Stimulated activated naive CD8-positive, alpha-beta T cell treated with anti-CD3 and anti-CD28 coated beads, Interleukin-15, Interleukin-2, amounts not matched to agents 100 ng/mL and 50 ng/mL, for 24 hours (primary cell): Measurements from ENCODE around the gene STK24.

Source experiments
- H3K27ac Mint-ChIP-seq: one replicate; pipeline ENCODE4 v1.8.0; 2021; ENCODE audit warnings: mild to moderate bottlenecking, mixed read lengths
- H3K27me3 Mint-ChIP-seq: one replicate; pipeline ENCODE4 v1.8.0; 2021; ENCODE audit warnings: mixed read lengths
- H3K36me3 Mint-ChIP-seq: one replicate; pipeline ENCODE4 v1.8.0; 2021; ENCODE audit warnings: low read depth, mixed read lengths
- H3K4me1 Mint-ChIP-seq: one replicate; pipeline ENCODE4 v1.8.0; 2021; ENCODE audit warnings: low read depth, mixed read lengths
- H3K4me3 Mint-ChIP-seq: one replicate; pipeline ENCODE4 v1.8.0; 2021; ENCODE audit warnings: mild to moderate bottlenecking, mixed read lengths
- H3K9me3 Mint-ChIP-seq: one replicate; pipeline ENCODE4 v1.8.0; 2021; ENCODE audit warnings: mixed read lengths

STK24 gene

DNA sequence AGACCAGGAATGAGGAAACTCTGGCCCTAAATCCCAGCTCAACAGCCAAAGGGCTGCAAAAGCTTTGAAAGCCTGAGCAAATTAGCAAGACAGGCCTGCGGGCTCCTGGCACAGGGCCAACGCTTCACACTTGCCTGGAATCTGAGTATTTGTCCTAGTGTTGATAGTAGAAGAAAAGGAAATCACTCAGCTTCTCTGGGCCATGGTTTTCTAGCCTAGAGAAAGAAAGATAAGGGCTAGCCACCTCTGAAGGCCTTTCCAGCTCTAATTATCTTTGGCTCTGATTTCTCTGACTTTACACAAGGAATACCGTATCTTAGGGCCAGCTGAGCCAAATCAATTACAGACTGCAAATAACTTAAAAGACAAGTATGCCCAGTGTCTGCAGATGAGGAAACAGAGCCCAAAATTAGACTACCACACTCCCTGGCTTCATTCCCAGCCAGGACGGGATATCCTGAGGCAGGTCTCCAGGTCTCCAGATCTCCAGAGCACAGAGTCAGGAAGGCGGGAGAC is 69.6 kb downstream of the STK24 start:
- peaks cover 98% of the 10 kb centered on the region for H3K4me1 Mint-ChIP-seq
- no peaks in the 10 kb centered on the region for H3K27me3 Mint-ChIP-seq
- H3K27ac Mint-ChIP-seq, result peak overlapping the region; percentile 68
- peaks cover 63% of the 10 kb centered on the region for H3K36me3 Mint-ChIP-seq
- no peak overlapping the region for H3K4me3 Mint-ChIP-seq
- no peaks in the 10 kb centered on the region for H3K9me3 Mint-ChIP-seq

DNA sequence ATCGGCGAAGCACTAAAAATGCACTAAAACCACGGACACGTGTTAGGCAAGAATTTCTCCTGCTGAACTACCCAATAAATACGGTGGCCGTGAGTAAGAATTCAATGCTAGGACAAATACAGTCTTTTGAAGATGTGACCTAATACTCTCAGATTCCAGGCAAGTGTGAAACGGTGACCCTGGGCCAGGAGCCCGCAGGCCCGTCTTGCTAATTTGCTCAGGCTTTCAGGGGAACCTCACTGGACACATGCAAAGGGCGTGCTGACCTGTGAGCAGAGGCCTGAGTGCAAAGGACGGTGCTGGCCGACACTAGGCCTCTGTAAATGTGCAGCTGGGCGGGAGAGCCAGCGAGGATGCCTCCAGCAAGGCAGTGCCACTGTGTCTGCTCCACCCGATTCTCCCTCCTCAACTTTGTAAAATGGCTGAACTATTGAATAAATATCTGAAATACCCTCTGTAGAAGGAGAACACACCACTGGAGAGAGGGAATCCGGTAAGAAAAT is 70.1 kb downstream of the STK24 start:
- Mint-ChIP-seq H3K4me1 (peaks cover 98% of the 10 kb centered on the region), H3K27ac (no peak overlapping the region), H3K4me3 (no peak overlapping the region), H3K9me3 (no peaks in the 10 kb centered on the region), H3K36me3 (peaks cover 58% of the 10 kb centered on the region), H3K27me3 (no peaks in the 10 kb centered on the region)

DNA sequence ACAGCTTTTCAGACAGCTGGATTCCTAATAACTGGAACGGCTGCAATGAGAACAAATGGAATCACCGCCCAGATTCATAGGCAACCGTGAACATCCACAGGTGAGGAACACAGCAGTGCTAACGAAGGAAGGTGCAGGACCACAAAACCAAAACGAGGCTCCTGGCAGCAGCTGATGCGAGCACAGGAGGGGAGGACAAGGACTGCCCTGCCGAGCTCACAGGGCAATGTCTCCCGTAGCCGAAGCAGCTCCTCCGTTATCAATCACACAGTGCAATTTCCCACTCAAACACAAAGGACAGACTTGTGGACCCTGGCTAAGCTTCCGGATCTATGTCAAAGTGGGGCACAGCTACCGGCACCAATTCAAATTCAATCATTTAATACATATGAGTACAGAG is 70.6 kb downstream of the STK24 start:
- no peak overlapping the region for H3K4me3 Mint-ChIP-seq
- H3K27ac Mint-ChIP-seq, result no peak overlapping the region
- H3K9me3 Mint-ChIP-seq, result no peaks in the 10 kb centered on the region
- H3K36me3 Mint-ChIP-seq, result peaks cover 58% of the 10 kb centered on the region
- peaks cover 95% of the 10 kb centered on the region for H3K4me1 Mint-ChIP-seq
- no peaks in the 10 kb centered on the region for H3K27me3 Mint-ChIP-seq

DNA sequence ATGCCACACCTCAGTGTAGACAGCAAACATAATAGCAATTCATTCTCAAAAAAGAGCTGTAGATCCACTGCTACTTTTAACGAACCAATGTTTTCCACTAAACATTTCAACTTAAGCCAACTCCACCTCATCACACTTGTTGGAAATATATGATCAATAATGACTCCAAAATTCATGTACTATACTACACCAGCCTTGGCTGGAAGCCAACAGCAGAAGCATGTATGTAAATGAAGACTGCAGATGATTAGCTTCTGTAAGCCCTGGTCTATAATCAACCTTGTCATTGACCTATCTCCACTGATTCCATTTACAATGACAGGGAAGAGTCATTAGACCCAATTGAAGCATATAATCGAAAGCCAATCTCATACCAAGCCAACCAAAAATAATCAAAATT is 71.7 kb downstream of the STK24 start:
- no peaks in the 10 kb centered on the region for H3K27me3 Mint-ChIP-seq
- H3K4me3 Mint-ChIP-seq, result no peak overlapping the region
- H3K36me3 Mint-ChIP-seq, result peaks cover 54% of the 10 kb centered on the region
- no peaks in the 10 kb centered on the region for H3K9me3 Mint-ChIP-seq
- H3K4me1 Mint-ChIP-seq, result peaks cover 91% of the 10 kb centered on the region
- peak overlapping the region; percentile 73 for H3K27ac Mint-ChIP-seq

DNA sequence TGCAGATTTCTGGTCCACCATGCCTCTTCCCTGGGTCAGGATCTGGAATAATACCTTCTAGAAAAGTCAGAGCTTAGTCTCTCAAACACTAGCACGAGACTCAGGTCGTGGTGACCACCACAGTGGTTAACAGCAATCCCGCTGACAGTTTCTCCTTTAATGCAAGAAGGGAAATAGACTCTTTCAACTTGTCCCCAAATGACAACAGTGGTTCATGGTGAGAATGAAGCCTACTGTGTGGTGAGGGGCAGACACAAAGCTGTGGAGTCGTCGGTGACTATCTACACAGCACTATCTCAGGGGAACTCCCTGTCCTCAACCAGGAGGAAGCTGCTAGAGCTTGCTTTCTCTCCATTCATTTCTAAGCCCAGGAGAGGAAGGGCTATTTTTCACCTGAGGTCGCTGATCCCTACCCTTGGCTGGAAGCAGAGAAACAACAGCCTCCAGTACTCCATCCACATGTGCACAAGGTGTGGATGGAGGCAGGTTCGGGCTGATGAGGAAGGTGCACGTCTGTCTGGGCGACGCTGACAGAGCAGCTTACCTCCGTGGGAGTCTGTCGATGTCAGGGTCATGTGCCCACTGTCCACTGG is 72.4 kb downstream of the STK24 start:
- no peaks in the 10 kb centered on the region for H3K9me3 Mint-ChIP-seq
- no peaks in the 10 kb centered on the region for H3K27me3 Mint-ChIP-seq
- H3K36me3 Mint-ChIP-seq, result peaks cover 55% of the 10 kb centered on the region
- peaks cover 85% of the 10 kb centered on the region for H3K4me1 Mint-ChIP-seq
- peak overlapping the region; percentile 24 for H3K4me3 Mint-ChIP-seq
- H3K27ac Mint-ChIP-seq, result peak overlapping the region; percentile 73

DNA sequence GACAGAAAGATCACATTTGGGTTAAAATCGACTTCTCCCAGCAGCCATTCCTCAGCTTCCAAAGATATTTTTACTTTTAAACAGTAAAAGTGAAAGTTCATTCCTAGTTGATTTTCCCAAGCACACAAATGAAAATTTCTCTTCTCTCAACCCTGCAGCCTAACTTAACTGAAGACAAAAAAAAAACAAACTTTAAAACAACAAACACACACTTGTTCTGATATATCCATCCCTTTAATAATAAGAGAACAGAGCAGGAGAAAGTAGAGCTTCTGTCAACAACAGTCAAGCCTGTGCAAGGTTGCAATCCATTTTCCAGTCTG is 72.9 kb downstream of the STK24 start:
- H3K27me3 Mint-ChIP-seq, result no peaks in the 10 kb centered on the region
- H3K27ac Mint-ChIP-seq, result peak overlapping the region; percentile 73
- H3K36me3 Mint-ChIP-seq, result peaks cover 55% of the 10 kb centered on the region
- peaks cover 80% of the 10 kb centered on the region for H3K4me1 Mint-ChIP-seq
- H3K9me3 Mint-ChIP-seq, result no peaks in the 10 kb centered on the region
- H3K4me3 Mint-ChIP-seq, result peak overlapping the region; percentile 24

DNA sequence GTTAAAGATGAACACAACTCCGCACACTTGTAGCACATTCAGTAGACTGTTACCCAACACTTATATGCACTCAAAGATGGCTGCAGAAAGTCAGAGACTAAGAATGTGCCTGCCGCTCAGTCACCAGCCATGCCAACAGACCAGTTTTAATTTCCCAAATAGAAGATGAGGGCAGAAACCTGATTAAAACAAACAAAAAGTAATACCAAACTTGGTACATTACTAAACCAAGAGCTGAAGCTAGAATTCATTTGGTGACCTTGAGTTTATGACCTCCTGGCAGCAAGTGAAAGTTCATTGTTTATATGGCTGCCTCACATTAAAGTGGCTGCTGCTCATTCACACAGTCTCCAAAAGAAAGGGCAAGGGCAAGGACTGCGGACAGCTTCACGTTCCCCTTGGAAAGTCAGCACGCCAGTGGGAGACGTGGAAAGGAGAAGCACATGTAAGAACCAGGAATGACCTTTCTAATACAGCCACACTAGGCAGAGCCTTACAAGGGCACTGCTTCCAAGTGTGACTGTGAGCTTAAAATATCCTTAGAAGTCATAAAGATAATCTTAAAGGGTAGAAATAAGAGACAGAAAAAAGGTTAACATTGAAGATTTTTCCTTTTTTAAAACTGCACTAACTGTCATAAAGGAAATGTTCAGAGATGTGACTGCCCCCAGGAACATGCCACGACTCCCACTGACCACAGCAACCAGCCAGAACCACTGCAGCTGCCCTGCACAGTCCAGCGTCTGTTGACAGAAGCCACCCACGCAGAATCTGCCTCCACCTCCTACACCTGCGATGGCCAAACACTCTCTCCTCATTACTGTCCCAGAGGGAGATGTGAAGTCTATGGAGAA is 73.5 kb downstream of the STK24 start:
- no peak overlapping the region for H3K4me3 Mint-ChIP-seq
- H3K27ac Mint-ChIP-seq, result peak overlapping the region; percentile 73
- H3K4me1 Mint-ChIP-seq, result peaks cover 75% of the 10 kb centered on the region
- H3K36me3 Mint-ChIP-seq, result peaks cover 55% of the 10 kb centered on the region
- H3K27me3 Mint-ChIP-seq, result no peaks in the 10 kb centered on the region
- H3K9me3 Mint-ChIP-seq, result no peaks in the 10 kb centered on the region

DNA sequence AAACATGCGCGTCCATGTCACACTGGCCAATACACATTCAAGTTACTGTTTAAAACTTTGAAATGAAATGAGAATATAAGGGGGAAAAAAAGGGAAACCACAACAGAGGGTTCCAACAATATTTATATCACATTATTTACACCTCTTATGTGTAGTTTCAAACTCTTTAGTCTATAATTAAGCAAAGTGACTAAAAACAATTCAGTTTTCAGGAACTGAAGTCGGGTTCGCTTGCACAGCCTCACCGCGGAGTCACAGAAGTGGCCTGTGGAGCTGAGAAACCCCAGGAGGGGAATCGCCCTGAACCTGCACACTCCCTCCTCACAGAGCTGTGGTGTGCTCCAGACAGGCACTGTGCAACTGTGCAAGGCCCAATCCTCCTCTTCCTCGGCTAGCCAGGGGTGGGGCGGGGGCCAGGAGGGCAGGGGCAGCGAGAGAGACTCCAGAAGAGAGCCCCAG is 75.9 kb downstream of the STK24 start:
- Mint-ChIP-seq H3K4me3 (no peak overlapping the region), H3K36me3 (peaks cover 56% of the 10 kb centered on the region), H3K27me3 (no peaks in the 10 kb centered on the region), H3K4me1 (peaks cover 76% of the 10 kb centered on the region), H3K9me3 (no peaks in the 10 kb centered on the region), H3K27ac (no peak overlapping the region)

DNA sequence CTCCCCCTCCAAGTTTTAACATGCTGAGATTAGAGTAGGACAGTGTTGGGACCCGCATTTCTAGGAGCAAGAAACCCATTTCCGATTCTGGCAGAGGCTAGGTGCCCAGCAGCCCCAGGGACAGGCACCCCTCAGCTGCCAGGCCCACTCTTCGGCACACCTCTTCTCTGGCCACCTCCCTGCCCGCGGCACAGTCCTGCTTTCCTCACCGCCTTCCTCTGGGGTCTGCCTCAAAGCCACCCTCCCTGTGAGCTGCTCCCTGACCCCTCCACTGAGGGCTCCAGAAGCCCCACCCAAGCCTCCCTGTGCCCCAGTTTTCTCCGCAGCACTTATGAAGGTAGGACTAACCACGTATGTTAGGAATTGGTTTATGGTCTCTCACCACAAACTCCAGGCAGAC is 79.9 kb downstream of the STK24 start:
- H3K4me1 Mint-ChIP-seq, result peaks cover 59% of the 10 kb centered on the region

DNA sequence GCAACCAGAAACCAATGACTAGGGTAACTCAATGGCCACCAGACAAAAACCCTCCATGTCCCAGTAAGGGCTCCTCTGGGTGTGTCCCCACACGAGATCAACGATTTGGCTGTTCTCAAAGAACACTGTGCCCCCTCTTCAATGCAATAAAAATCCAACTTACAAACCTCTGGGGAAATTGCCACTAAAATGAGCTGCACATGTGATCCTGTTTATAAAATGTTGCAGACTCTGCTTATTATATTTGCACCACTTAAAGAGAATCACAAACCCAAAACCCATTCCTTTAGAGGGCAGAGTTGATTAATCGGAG is 80.5 kb downstream of the STK24 start:
- Mint-ChIP-seq H3K36me3 (peaks cover 43% of the 10 kb centered on the region), H3K9me3 (no peaks in the 10 kb centered on the region), H3K27ac (no peak overlapping the region), H3K4me1 (peaks cover 57% of the 10 kb centered on the region), H3K27me3 (no peaks in the 10 kb centered on the region), H3K4me3 (no peak overlapping the region)

More for the DNA sequence above, 79.9 kb downstream of the STK24 start:
- Mint-ChIP-seq H3K4me3 (no peak overlapping the region), H3K9me3 (no peaks in the 10 kb centered on the region), H3K27ac (peak overlapping the region; percentile 59), H3K36me3 (peaks cover 43% of the 10 kb centered on the region), H3K27me3 (no peaks in the 10 kb centered on the region)

DNA sequence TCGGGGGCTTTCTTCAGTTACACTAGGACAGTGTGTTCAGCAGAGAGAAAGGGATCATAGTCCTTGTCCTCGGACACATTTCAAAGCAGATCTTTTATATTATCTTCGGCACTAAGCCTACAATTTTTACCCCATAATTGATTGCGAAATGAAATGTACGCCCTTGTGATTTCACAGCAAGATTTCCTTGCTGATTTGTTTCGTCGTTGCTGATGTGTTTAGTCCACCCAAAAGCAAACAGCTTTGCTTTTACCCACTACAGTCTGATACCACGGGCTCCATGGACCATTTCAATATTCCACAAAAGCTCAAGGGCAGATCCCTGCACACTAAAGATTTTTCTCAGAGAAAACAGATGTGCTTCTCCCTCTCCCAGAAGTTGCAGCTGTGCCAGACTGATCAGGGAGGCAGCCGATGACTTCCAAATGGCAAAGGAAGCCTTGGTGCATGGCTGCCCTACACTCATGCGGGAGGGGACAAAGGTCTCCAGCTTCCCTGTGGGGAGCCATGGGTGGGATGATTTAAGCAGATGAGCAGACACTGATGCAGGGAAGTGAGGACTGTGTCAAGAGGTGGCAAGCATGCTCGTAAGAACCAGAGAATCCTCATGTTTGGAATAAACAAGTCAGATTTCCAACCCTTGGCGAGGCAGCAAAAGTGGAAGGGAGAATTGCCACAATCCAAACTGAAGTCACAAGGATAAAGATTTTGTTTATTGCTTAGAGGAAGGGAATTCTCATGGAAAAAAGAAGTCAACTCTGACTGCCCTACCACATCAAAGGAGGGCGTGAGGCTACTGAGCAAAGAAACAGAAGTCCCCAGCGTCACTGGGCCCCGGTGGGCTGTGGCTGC is 81.1 kb downstream of the STK24 start:
- Mint-ChIP-seq H3K27ac (peak overlapping the region; percentile 61), H3K36me3 (peaks cover 47% of the 10 kb centered on the region), H3K4me3 (no peak overlapping the region), H3K27me3 (no peaks in the 10 kb centered on the region), H3K9me3 (no peaks in the 10 kb centered on the region), H3K4me1 (peaks cover 60% of the 10 kb centered on the region)

DNA sequence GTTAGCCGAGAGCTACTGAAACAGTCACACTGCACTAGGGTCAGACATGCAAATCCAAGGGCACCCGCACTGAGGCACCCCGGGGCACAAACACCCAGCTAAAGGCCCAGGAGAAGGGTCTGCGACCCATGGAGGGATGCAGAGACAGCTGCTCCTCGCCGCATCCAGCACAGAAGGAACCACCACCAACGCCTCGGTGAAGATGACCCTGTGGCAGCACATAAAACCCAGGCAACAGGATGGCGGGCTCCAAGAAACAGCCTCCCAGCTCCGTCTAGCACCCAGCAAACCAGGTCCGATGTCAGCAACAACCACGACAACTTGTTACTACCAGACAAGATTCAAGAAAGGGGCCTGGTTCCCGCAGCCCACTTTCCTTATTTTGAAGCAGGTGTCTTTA is 82.1 kb downstream of the STK24 start:
- Mint-ChIP-seq H3K27me3 (no peaks in the 10 kb centered on the region), H3K36me3 (peaks cover 41% of the 10 kb centered on the region), H3K27ac (no peak overlapping the region), H3K9me3 (no peaks in the 10 kb centered on the region), H3K4me1 (peaks cover 62% of the 10 kb centered on the region), H3K4me3 (no peak overlapping the region)

DNA sequence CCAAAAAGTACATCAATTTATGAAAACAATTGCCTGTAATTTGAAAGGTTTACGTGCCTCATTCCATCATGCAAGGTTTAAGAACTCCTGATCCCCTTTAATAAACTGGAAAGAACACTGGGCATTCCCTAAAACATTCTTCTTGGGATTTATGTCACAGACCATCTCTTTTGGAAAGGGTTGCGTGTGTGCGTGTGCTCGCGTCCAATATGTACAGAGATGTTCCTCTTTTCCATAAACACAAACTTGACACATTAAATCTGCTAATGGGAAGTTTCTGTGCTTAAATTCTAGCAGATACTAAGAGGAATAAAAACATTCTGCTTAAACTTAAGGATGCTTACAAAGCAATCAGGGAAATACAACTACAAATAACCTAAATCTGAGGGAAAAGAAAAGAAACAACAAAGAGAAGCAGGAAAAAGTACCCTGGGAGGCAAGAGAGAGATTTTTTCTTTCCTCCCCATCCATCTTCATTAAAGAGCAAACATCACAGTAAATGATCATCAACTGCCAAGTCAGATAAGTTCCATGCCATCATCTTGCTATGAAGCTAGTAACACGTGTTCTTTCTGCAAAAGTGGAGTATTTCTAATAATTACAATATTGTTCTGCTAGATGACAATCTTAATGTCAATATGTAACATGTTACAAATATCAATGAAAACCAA is 83.7 kb downstream of the STK24 start:
- peaks cover 34% of the 10 kb centered on the region for H3K36me3 Mint-ChIP-seq

DNA sequence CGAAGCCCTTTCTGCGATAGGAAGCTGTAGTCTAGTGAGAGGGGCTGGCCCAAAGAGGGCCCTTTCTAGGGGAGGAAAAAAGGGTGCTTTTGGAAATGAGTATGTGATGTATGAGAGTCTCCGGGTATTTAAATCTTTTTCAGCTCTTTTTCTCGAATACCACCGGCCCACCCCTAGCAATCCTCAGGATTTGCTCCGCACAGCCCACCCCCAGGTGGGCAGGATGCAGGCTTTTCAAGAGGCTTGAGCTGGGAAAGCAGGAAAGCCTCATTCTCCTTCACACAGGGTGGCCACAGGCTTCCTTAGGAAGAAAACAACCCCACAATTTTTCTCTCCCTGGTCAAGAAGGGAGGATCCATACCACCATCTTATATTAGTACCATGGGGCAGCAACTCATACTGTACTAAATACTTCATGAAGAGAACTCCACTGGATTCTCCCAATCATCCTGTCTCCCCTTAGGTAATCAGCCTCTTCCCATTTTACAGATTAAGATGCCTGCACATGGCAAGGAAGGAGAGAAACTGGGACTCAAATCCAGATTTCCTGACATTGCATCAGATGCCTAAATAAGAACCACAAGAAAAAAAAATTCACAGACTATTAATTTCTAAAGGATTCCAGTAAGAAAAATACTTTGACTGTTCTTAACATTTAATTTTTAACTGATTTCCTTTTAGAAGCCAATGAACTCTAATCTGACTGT is 84.4 kb downstream of the STK24 start:
- Mint-ChIP-seq H3K27ac (no peak overlapping the region), H3K36me3 (peaks cover 30% of the 10 kb centered on the region), H3K4me3 (no peak overlapping the region), H3K27me3 (no peaks in the 10 kb centered on the region), H3K9me3 (no peaks in the 10 kb centered on the region), H3K4me1 (peaks cover 74% of the 10 kb centered on the region)

More for the DNA sequence above, 83.7 kb downstream of the STK24 start:
- Mint-ChIP-seq H3K4me3 (no peak overlapping the region), H3K4me1 (peaks cover 74% of the 10 kb centered on the region), H3K9me3 (no peaks in the 10 kb centered on the region), H3K27ac (no peak overlapping the region), H3K27me3 (no peaks in the 10 kb centered on the region)
